Mucosa of rectum (tissue), 2 donors: ENCODE data around the gene CNTNAP4.

Source experiments
- H3K27ac ChIP-seq, 2 donors: one replicate each; pipeline ENCODE4 v1.7.0; 2013; ENCODE audit warnings: inconsistent platforms in 2 of 2, low read depth in 2 of 2, low read length in 2 of 2
- H3K27me3 ChIP-seq, 2 donors: one replicate each; pipeline ENCODE4 v1.7.0; 2013; ENCODE audit warnings: low read length in 2 of 2; ENCODE audit not compliant: control insufficient read depth in 2 of 2, insufficient read depth in 2 of 2
- H3K36me3 ChIP-seq, 2 donors: one replicate each; pipeline ENCODE4 v1.7.0; 2013; ENCODE audit warnings: low read length in 2 of 2; ENCODE audit not compliant: control insufficient read depth in 2 of 2, insufficient read depth in 2 of 2
- H3K4me1 ChIP-seq, 2 donors: one replicate each; pipeline ENCODE4 v1.7.0; 2013; ENCODE audit warnings: low read length in 2 of 2, mild to moderate bottlenecking in 1 of 2; ENCODE audit not compliant: control insufficient read depth in 2 of 2, insufficient read depth in 2 of 2
- H3K4me3 ChIP-seq, 2 donors: one replicate each; pipeline ENCODE4 v1.7.0; 2013; ENCODE audit warnings: low read length in 2 of 2
- H3K9ac ChIP-seq, 2 donors: one replicate each; pipeline ENCODE4 v1.7.0; 2013; ENCODE audit warnings: low read length in 2 of 2, low read depth in 1 of 2, mild to moderate bottlenecking in 1 of 2
- H3K9me3 ChIP-seq, 2 donors: one replicate each; pipeline ENCODE4 v1.7.0; 2013; ENCODE audit warnings: low read length in 2 of 2; ENCODE audit not compliant: control insufficient read depth in 2 of 2
- donor health status: healthy.
- donor health status: Normal muscosa, but diverticular disease.

Gene CNTNAP4

GRCh38 chr16:76346210-76346609 is 69.0 kb downstream of the CNTNAP4 start:
- H3K4me1 ChIP-seq = no peaks in the 10 kb centered on the region

GRCh38 chr16:76351441-76351840 is 74.2 kb downstream of the CNTNAP4 start:
- H3K4me1 ChIP-seq = no peaks in the 10 kb centered on the region
- H3K27me3 ChIP-seq = no peaks in the 10 kb centered on the region
- no peaks in the 10 kb centered on the region for H3K9me3 ChIP-seq
- no peaks in the 10 kb centered on the region for H3K36me3 ChIP-seq
- H3K4me3 ChIP-seq = no peak overlapping the region
- no peak overlapping the region for H3K27ac ChIP-seq
- H3K9ac ChIP-seq = no peak overlapping the region

More at GRCh38 chr16:76346210-76346609, 69.0 kb downstream of the CNTNAP4 start:
- H3K4me3 ChIP-seq = no peak overlapping the region
- H3K9me3 ChIP-seq = no peaks in the 10 kb centered on the region
- no peak overlapping the region for H3K27ac ChIP-seq
- no peaks in the 10 kb centered on the region for H3K27me3 ChIP-seq
- no peaks in the 10 kb centered on the region for H3K36me3 ChIP-seq
- H3K9ac ChIP-seq = no peak overlapping the region

- Histone ChIP-seq H3K9ac (no peak overlapping the region), H3K4me1 (no peaks in the 10 kb centered on the region), H3K27me3 (no peaks in the 10 kb centered on the region), H3K27ac (no peak overlapping the region), H3K9me3 (no peaks in the 10 kb centered on the region), H3K36me3 (no peaks in the 10 kb centered on the region), H3K4me3 (no peak overlapping the region)
Measured at GRCh38 chr16:76360404-76360803, 83.2 kb downstream of the CNTNAP4 start.

GRCh38 chr16:76370344-76370743 is 93.1 kb downstream of the CNTNAP4 start:
- Histone ChIP-seq H3K27me3 (no peaks in the 10 kb centered on the region), H3K9me3 (no peaks in the 10 kb centered on the region), H3K27ac (no peak overlapping the region), H3K4me3 (no peak overlapping the region), H3K9ac (no peak overlapping the region), H3K4me1 (no peaks in the 10 kb centered on the region), H3K36me3 (no peaks in the 10 kb centered on the region)

- Histone ChIP-seq H3K27ac (no peak overlapping the region), H3K4me1 (no peaks in the 10 kb centered on the region), H3K9ac (no peak overlapping the region), H3K9me3 (no peaks in the 10 kb centered on the region), H3K4me3 (no peak overlapping the region), H3K36me3 (no peaks in the 10 kb centered on the region), H3K27me3 (no peaks in the 10 kb centered on the region)
Measured at GRCh38 chr16:76371441-76371840, 94.2 kb downstream of the CNTNAP4 start.

- Histone ChIP-seq H3K27me3 (no peaks in the 10 kb centered on the region), H3K36me3 (no peaks in the 10 kb centered on the region), H3K27ac (no peak overlapping the region), H3K4me3 (no peak overlapping the region), H3K4me1 (no peaks in the 10 kb centered on the region), H3K9ac (no peak overlapping the region), H3K9me3 (no peaks in the 10 kb centered on the region)
Measured at GRCh38 chr16:76373998-76374397, 96.8 kb downstream of the CNTNAP4 start.

GRCh38 chr16:76376988-76377387 is 99.8 kb downstream of the CNTNAP4 start:
- Histone ChIP-seq H3K36me3 (no peaks in the 10 kb centered on the region), H3K27ac (no peak overlapping the region), H3K4me3 (no peak overlapping the region), H3K9ac (no peak overlapping the region), H3K9me3 (no peaks in the 10 kb centered on the region), H3K27me3 (no peaks in the 10 kb centered on the region), H3K4me1 (no peaks in the 10 kb centered on the region)

- no peak overlapping the region for H3K4me3 ChIP-seq
- no peaks in the 10 kb centered on the region for H3K4me1 ChIP-seq
- H3K27ac ChIP-seq = no peak overlapping the region
- H3K27me3 ChIP-seq = no peaks in the 10 kb centered on the region
- no peaks in the 10 kb centered on the region for H3K36me3 ChIP-seq
- H3K9me3 ChIP-seq = no peaks in the 10 kb centered on the region
- no peak overlapping the region for H3K9ac ChIP-seq
Measured at GRCh38 chr16:76378020-76378419, 100.8 kb downstream of the CNTNAP4 start.

- H3K9me3 ChIP-seq = no peaks in the 10 kb centered on the region
Measured at GRCh38 chr16:76381096-76381495, 103.9 kb downstream of the CNTNAP4 start.

GRCh38 chr16:76385601-76386230 is 108.5 kb downstream of the CNTNAP4 start:
- H3K9ac ChIP-seq = no peak overlapping the region
- H3K27me3 ChIP-seq = no peaks in the 10 kb centered on the region
- no peak overlapping the region for H3K4me3 ChIP-seq
- H3K9me3 ChIP-seq = no peaks in the 10 kb centered on the region
- no peak overlapping the region for H3K27ac ChIP-seq
- no peaks in the 10 kb centered on the region for H3K36me3 ChIP-seq
- H3K4me1 ChIP-seq = no peaks in the 10 kb centered on the region

More at GRCh38 chr16:76381096-76381495, 103.9 kb downstream of the CNTNAP4 start:
- Histone ChIP-seq H3K4me3 (no peak overlapping the region), H3K36me3 (no peaks in the 10 kb centered on the region), H3K9ac (no peak overlapping the region), H3K27ac (no peak overlapping the region), H3K27me3 (no peaks in the 10 kb centered on the region), H3K4me1 (no peaks in the 10 kb centered on the region)

- H3K9me3 ChIP-seq = no peaks in the 10 kb centered on the region
- no peak overlapping the region for H3K27ac ChIP-seq
- no peaks in the 10 kb centered on the region for H3K4me1 ChIP-seq
- H3K36me3 ChIP-seq = no peaks in the 10 kb centered on the region
- H3K9ac ChIP-seq = no peak overlapping the region
- H3K27me3 ChIP-seq = no peaks in the 10 kb centered on the region
- no peak overlapping the region for H3K4me3 ChIP-seq
Measured at GRCh38 chr16:76386784-76387183, 109.6 kb downstream of the CNTNAP4 start.
